B cell (primary cell): ENCODE data around the gene LRRC15. TPM values are rescaled to one million over a fixed set of nuclear protein-coding genes. Genes with fewer than 3 reads are reported as not detected.

Source experiments
- ATAC-seq: fragments of 200-7000 bp; cut with Tn5 transposase; one replicate; pipeline ENCODE4 v1.10.0; 2021; ENCODE audit warnings: low read depth, mild to moderate bottlenecking, moderate number of reproducible peaks, moderate library complexity
- CTCF ChIA-PET: fragments of 350-600 bp; sonication (Branson Sonifier 250); formaldehyde crosslinking; loops from one replicate; lab custom pipeline; 2021; ENCODE audit warnings: antibody characterized with exemption, inconsistent platforms; lab: Charles Lee
- POLR2A ChIA-PET: fragments of 350-600 bp; sonication (Branson Sonifier 250); formaldehyde crosslinking; loops from one replicate; lab custom pipeline; 2021; ENCODE audit warnings: antibody characterized with exemption; lab: Charles Lee
- DNase-seq: peaks from one replicate; pipeline ENCODE4 v3.0.0; 2013
- H2AFZ ChIP-seq: 2 replicates; pipeline ENCODE4 v1.6.1; 2012; ENCODE audit warnings: mild to moderate bottlenecking, low read depth, low read length; ENCODE audit not compliant: insufficient read depth, poor library complexity, severe bottlenecking
- H3K27ac ChIP-seq, 2 donors: 1 replicate in 1 of 2; 2 replicates in 1 of 2; pipeline ENCODE4 v1.5.1; 2012 to 2013; ENCODE audit warnings: low read length in 2 of 2, mild to moderate bottlenecking in 2 of 2, moderate library complexity in 1 of 2
- H3K27me3 ChIP-seq, 4 experiments: fragments of 200-600 bp in 1 of 4; sonication (generic) in 1 of 4; replicated peaks in 1 of 4; 1 replicate in 2 of 4; 2 replicates in 2 of 4; pipeline versions ENCODE4 v1.6.1 to v1.7.0; 2013 to 2016; ENCODE audit warnings: low read length in 3 of 4, mild to moderate bottlenecking in 2 of 4, mixed read lengths in 1 of 4, moderate library complexity in 1 of 4; ENCODE audit not compliant: insufficient read depth in 4 of 4, control insufficient read depth in 3 of 4; ENCODE audit errors: control extremely low read depth in 1 of 4
- H3K36me3 ChIP-seq, 2 experiments: replicated peaks in 1 of 2; 1 replicate in 1 of 2; 2 replicates in 1 of 2; pipeline versions ENCODE4 v1.6.1 to v1.7.1; 2013; ENCODE audit warnings: low read length in 1 of 2; ENCODE audit not compliant: insufficient read depth in 2 of 2, control insufficient read depth in 1 of 2; ENCODE audit errors: control extremely low read depth in 1 of 2, extremely low read depth in 1 of 2
- H3K4me1 ChIP-seq, 2 donors: fragments of 200-600 bp in 1 of 2; sonication (generic) in 1 of 2; 1 replicate in 1 of 2; 2 replicates in 1 of 2; pipeline versions ENCODE4 v1.5.1 to v1.6.1; 2013 to 2017; ENCODE audit warnings: low read length in 2 of 2; ENCODE audit not compliant: control insufficient read depth in 2 of 2, insufficient read depth in 2 of 2
- H3K4me2 ChIP-seq: replicated peaks from 2 replicates; pipeline ENCODE3; 2012; ENCODE audit warnings: mild to moderate bottlenecking, low read depth, low read length; ENCODE audit not compliant: poor library complexity, severe bottlenecking
- H3K4me3 ChIP-seq, 5 experiments: fragments of 200-600 bp in 1 of 5; sonication (generic) in 1 of 5; 1 replicate in 3 of 5; 2 replicates in 2 of 5; pipeline versions ENCODE4 v1.5.1 to v1.7.0; 2011 to 2016; ENCODE audit warnings: low read length in 4 of 5, mild to moderate bottlenecking in 4 of 5, low read depth in 2 of 5, control low read depth in 1 of 5, moderate library complexity in 1 of 5; ENCODE audit not compliant: insufficient read depth in 1 of 5; ENCODE audit errors: control extremely low read depth in 1 of 5, extremely low read depth in 1 of 5
- H3K79me2 ChIP-seq: fragments of 200-600 bp; sonication (generic); one replicate; pipeline ENCODE4 v1.6.0; 2016; ENCODE audit warnings: low read length; ENCODE audit not compliant: control insufficient read depth, insufficient read depth
- H3K9ac ChIP-seq: fragments of 200-600 bp; sonication (generic); 2 replicates; pipeline ENCODE4 v1.6.1; 2017; ENCODE audit warnings: mild to moderate bottlenecking, low read length, moderate library complexity
- H3K9me3 ChIP-seq, 3 donors: one replicate each; pipeline versions ENCODE4 v1.6.1 to v1.7.1; 2013; ENCODE audit warnings: low read length in 2 of 3; ENCODE audit not compliant: control insufficient read depth in 2 of 3, insufficient read depth in 1 of 3; ENCODE audit errors: control extremely low read depth in 1 of 3
- H4K20me1 ChIP-seq: 2 replicates; pipeline ENCODE4 v1.6.0; 2012; ENCODE audit warnings: mild to moderate bottlenecking, low read length; ENCODE audit not compliant: insufficient read depth, control insufficient read depth, poor library complexity, severe bottlenecking
- H3K27ac Mint-ChIP-seq: one replicate; pipeline ENCODE4 v1.8.0; 2021; ENCODE audit warnings: mixed read lengths
- H3K27me3 Mint-ChIP-seq: one replicate; pipeline ENCODE4 v1.8.0; 2021; ENCODE audit warnings: mixed read lengths
- H3K4me1 Mint-ChIP-seq: one replicate; pipeline ENCODE4 v1.8.0; 2021; ENCODE audit warnings: mixed read lengths
- H3K4me3 Mint-ChIP-seq: one replicate; pipeline ENCODE4 v1.8.0; 2021; ENCODE audit warnings: mixed read lengths
- H3K9me3 Mint-ChIP-seq: one replicate; pipeline ENCODE4 v1.8.0; 2022; ENCODE audit warnings: mixed read lengths; ENCODE audit not compliant: insufficient read depth
- CTCF ChIP-seq: fragments of 200-600 bp; IDR thresholded peaks from one replicate; pipeline ENCODE4 v1.8.0; 2022; ENCODE audit warnings: antibody characterized with exemption, mild to moderate bottlenecking
- EZH2 ChIP-seq: IDR thresholded peaks from 2 replicates; pipeline ENCODE4 v1.6.1; 2012; ENCODE audit warnings: borderline replicate concordance, low read depth, mild to moderate bottlenecking, moderate library complexity, low read length; ENCODE audit not compliant: insufficient read depth, poor library complexity, severe bottlenecking
- WGBS: methylation state at CpG from one replicate; pipeline ENCODE4 v1.1.5; 2013; ENCODE audit warnings: missing lambda C conversion rate; ENCODE audit not compliant: insufficient coverage; 5-methylcytosine and 5-hydroxymethylcytosine counted together
- intact Hi-C: fragments of 100-400 bp; cut with micrococcal nuclease; formaldehyde crosslinking; loops from one replicate; pipeline ENCODE4 v1.10.0; 2022
- polyA plus RNA-seq: library from polyadenylated mRNA; depleted of rRNA; stranded (reverse); fragments of >200 nt; gene quantifications from 2 replicates; pipeline ENCODE4 v1.2.3, GENCODE V29; 2012
- total RNA-seq, 2 donors: library from RNA; stranded (reverse); fragments of 120-200 nt in 1 of 2; gene quantifications; 1 replicate in 1 of 2; 2 replicates in 1 of 2; pipeline versions ENCODE4 v1.2.3 to v1.2.4, GENCODE V29; 2013 to 2022

The LRRC15 gene
- total and polyA plus RNA-seq, 2 donors (not counting 1 experiment from before 2014, with no cell fraction given): not detected

GRCh38 chr3:194337965-194338753 lies 31.4 kb downstream of the LRRC15 start:
- POLR2A ChIA-PET: no interaction called here
- no peak for TF ChIP-seq EZH2
- TF ChIP-seq CTCF: no peak

More at GRCh38 chr3:194337965-194338753, 31.4 kb downstream of the LRRC15 start:
- ATAC-seq (no peak), DNase-seq (no peak)
- Histone ChIP-seq H2AFZ (no peak overlapping the region), H3K79me2 (no peaks in the 10 kb centered on the region), H3K36me3 (no peaks in the 10 kb centered on the region), H4K20me1 (no peaks in the 10 kb centered on the region), H3K4me1 (peaks cover 8 to 9% of the 10 kb centered on the region in 2 donors), H3K27me3 (peaks cover 0 to 19% (median 3%) of the 10 kb centered on the region in 4 experiments), H3K9me3 (no peaks in the 10 kb centered on the region), H3K27ac (no peak overlapping the region), H3K4me2 (no peak overlapping the region), H3K9ac (no peak overlapping the region), H3K4me3 (no peak overlapping the region)
- WGBS: 85% methylated on average over 5 of the region's 13 CpGs
- H3K4me3 Mint-ChIP-seq: no peak overlapping the region
- peaks cover 35% of the 10 kb centered on the region for H3K27me3 Mint-ChIP-seq
- CTCF ChIA-PET: interaction anchor here (1.6 to 6.1 kb wide), 3 partner anchors 6 to 672 kb away, joined by 3 to 112 read pairs (median 8); no protein-coding TSS in a partner anchor
- H3K27ac Mint-ChIP-seq: no peak overlapping the region
- H3K9me3 Mint-ChIP-seq: no peaks in the 10 kb centered on the region
- intact Hi-C loops: no loop called here
- peaks cover 10% of the 10 kb centered on the region for H3K4me1 Mint-ChIP-seq
